ENCODE data around the gene PHYHD1. TPM values are rescaled to one million over a fixed set of nuclear protein-coding genes. Genes with fewer than 3 reads are reported as not detected.
"Not testable (repeated sequence)": the region's sequence is repeated elsewhere in the genome, so short reads cannot be mapped to it uniquely, and the experiment has no call there.

Gene PHYHD1
- total RNA-seq, 1 experiment from 2014 or later: 0.32 TPM

- H3K79me2 ChIP-seq (ENCODE audit: insufficient read depth, low read length): peaks cover 26% of the 10 kb centered on the region
- ChIA-PET CTCF (no interaction called here), RAD21 (ENCODE audit: low non-redundant PET in 1 of 2, low total read pairs in 2 of 2, uncharacterized antibody in 2 of 2, unreplicated experiment in 2 of 2) (no interaction called here), POLR2A (no interaction called here)
- no peak overlapping the region for H3K4me2 ChIP-seq (ENCODE audit: low read length)
- intact Hi-C loops (cut with micrococcal nuclease): no loop called here
- no peak overlapping the region for H3K27ac ChIP-seq (ENCODE audit: low read depth, low read length)
- H2AFZ ChIP-seq (ENCODE audit: low read depth, low read length, poor library complexity, severe bottlenecking): no peak overlapping the region
- H3K9me3 ChIP-seq (ENCODE audit: control insufficient read depth in 1 of 2, insufficient read depth in 1 of 2, low read depth in 1 of 2, low read length in 2 of 2): no peaks in the 10 kb centered on the region
- no peaks in the 10 kb centered on the region for H4K20me1 ChIP-seq (ENCODE audit: insufficient read depth)
- no peak for TF ChIP-seq CTCF (IDR thresholded peaks at IDR 0.05 in 2 of 3, conservative IDR thresholded peaks at IDR 0.05 in 1 of 3; ENCODE audit: borderline replicate concordance in 1 of 3, insufficient read depth in 1 of 3, low read depth in 2 of 3, low read length in 2 of 3)
- TF ChIP-seq JUND (IDR thresholded peaks at IDR 0.05): no peak
- TF ChIP-seq ELF1 (IDR thresholded peaks at IDR 0.05; ENCODE audit: borderline replicate concordance, low read depth): no peak
- no peak for TF ChIP-seq YY1 (IDR thresholded peaks at IDR 0.05; ENCODE audit: extremely low read depth, insufficient replicate concordance, low read depth, low read length)
- no peak for TF ChIP-seq RAD21 (IDR thresholded peaks at IDR 0.05; ENCODE audit: low read depth)
- DNase-seq (ENCODE audit: low read depth, low spot score) (no peak), ATAC-seq (no peak)
- H3K27me3 ChIP-seq (ENCODE audit: insufficient read depth, low read length): no peaks in the 10 kb centered on the region
- H3K36me3 ChIP-seq (ENCODE audit: control insufficient read depth in 1 of 2, insufficient read depth in 2 of 2, low read length in 2 of 2): no peaks in the 10 kb centered on the region
- no TSS peak for BruUV-seq (replicated peaks)
- H3K9me2 ChIP-seq (ENCODE audit: insufficient read depth): no peaks in the 10 kb centered on the region
- no peak overlapping the region for H3K9ac ChIP-seq (ENCODE audit: low read length)
- no peak overlapping the region for H3K4me3 ChIP-seq (replicated peaks in 1 of 2; ENCODE audit: low read depth in 1 of 2, low read length in 2 of 2)
- H3K4me1 ChIP-seq (ENCODE audit: control insufficient read depth in 1 of 2, insufficient read depth in 2 of 2, low read length in 2 of 2): peaks cover 8 to 17% of the 10 kb centered on the region in 2 experiments; a peak in 2 of 4 replicates
These were observed 23.2 kb downstream of the PHYHD1 start for GRCh38 chr9:128943832-128944620.

- RAD21 ChIA-PET (ENCODE audit: low non-redundant PET in 1 of 2, low total read pairs in 2 of 2, uncharacterized antibody in 2 of 2, unreplicated experiment in 2 of 2); H3K9me3 ChIP-seq (ENCODE audit: control insufficient read depth in 1 of 2, insufficient read depth in 1 of 2, low read depth in 1 of 2, low read length in 2 of 2); H3K36me3 ChIP-seq (ENCODE audit: control insufficient read depth in 1 of 2, insufficient read depth in 2 of 2, low read length in 2 of 2); H3K27ac ChIP-seq (ENCODE audit: low read depth, low read length); H2AFZ ChIP-seq (ENCODE audit: low read depth, low read length, poor library complexity, severe bottlenecking); H3K4me2 ChIP-seq (ENCODE audit: low read length); BruUV-seq (replicated peaks); H3K9ac ChIP-seq (ENCODE audit: low read length); H3K27me3 ChIP-seq (ENCODE audit: insufficient read depth, low read length); ATAC-seq; CTCF ChIA-PET; intact Hi-C loops (cut with micrococcal nuclease); POLR2A ChIA-PET; H4K20me1 ChIP-seq (ENCODE audit: insufficient read depth); DNase-seq (ENCODE audit: low read depth, low spot score); H3K9me2 ChIP-seq (ENCODE audit: insufficient read depth); H3K4me3 ChIP-seq (replicated peaks in 1 of 2; ENCODE audit: low read depth in 1 of 2, low read length in 2 of 2): not testable (repeated sequence)
- peaks cover 8 to 18% of the 10 kb centered on the region in 2 experiments; a peak in 2 of 4 replicates for H3K4me1 ChIP-seq (ENCODE audit: control insufficient read depth in 1 of 2, insufficient read depth in 2 of 2, low read length in 2 of 2)
- H3K79me2 ChIP-seq (ENCODE audit: insufficient read depth, low read length): peaks cover 30% of the 10 kb centered on the region
These were observed 24.2 kb downstream of the PHYHD1 start for GRCh38 chr9:128944966-128945365.

Data from HCT116 (cell line).